HFFc6 (cell line): ENCODE results near the gene STEAP4. TPM values are rescaled to one million over a fixed set of nuclear protein-coding genes. Genes with fewer than 3 reads are reported as not detected.

Experiments
- DNase-seq: peaks from one replicate; pipeline ENCODE4 v3.0.0-alpha.2; 2018
- H3K27ac Mint-ChIP-seq: 2 replicates; pipeline ENCODE4 v1.8.0; 2020; ENCODE audit warnings: mild to moderate bottlenecking, mixed read lengths
- H3K27me3 Mint-ChIP-seq: 2 replicates; pipeline ENCODE4 v1.8.0; 2021; ENCODE audit warnings: mild to moderate bottlenecking, moderate library complexity, mixed read lengths; ENCODE audit not compliant: insufficient read depth
- H3K36me3 Mint-ChIP-seq: 2 replicates; pipeline ENCODE4 v1.8.0; 2021; ENCODE audit warnings: low read depth, mixed read lengths
- H3K4me1 Mint-ChIP-seq: 2 replicates; pipeline ENCODE4 v1.8.0; 2020; ENCODE audit warnings: low read depth, mixed read lengths
- H3K4me3 Mint-ChIP-seq: 2 replicates; pipeline ENCODE4 v1.8.0; 2020; ENCODE audit warnings: mild to moderate bottlenecking, moderate library complexity, mixed read lengths
- H3K9me3 Mint-ChIP-seq: 2 replicates; pipeline ENCODE4 v1.8.0; 2020; ENCODE audit warnings: mild to moderate bottlenecking, mixed read lengths
- long read RNA-seq: library from polyadenylated mRNA; unstranded; transcript quantifications from one replicate; pipeline ENCODE4 v2.0.0, GENCODE V29; 2019
- total RNA-seq, 6 experiments: library from RNA; stranded (reverse); fragmentation: NEBNext Ultra II Directional; extraction: Animal tissue kit (Norgen Biotek cat#: 25700); gene quantifications; 2 replicates in 1 of 6; 3 replicates in 5 of 6; pipeline ENCODE4 v1.2.3, GENCODE V29; 2021
- TF ChIP-seq, protein P1 (sequence below): fragments of 200-600 bp; sonication (generic); IDR thresholded peaks from 2 replicates; pipeline ENCODE4 v1.5.0; 2021; ENCODE audit warnings: antibody characterized with exemption, mild to moderate bottlenecking

STEAP4 gene
- not detected for total RNA-seq
- long read RNA-seq, result 0 reads

DNA sequence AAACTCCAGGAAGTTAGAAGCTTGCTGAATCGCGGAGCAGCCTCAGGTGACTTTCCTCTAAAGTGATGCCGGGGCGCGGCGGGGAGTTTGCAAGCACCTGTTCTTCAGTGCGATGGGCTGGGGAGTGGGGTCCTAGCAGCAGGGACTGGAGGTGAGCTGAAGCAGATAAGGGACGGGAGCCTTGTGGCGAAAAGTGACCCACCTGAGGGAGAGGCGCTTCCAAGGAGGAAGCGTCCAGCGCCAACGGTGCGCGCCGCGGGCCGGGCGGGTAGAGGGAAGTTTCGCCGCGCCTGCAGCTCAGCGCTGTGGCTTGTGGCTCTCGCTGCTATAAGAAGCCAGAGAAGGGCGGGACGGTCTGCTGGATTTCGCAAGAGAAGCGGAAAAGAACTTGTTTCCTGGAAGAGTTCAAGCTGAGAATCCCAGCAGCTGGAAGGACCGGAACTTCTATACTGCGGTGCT, at the start of gene STEAP4:
Gene STEAP4, minus strand, starts transcription at position 305 of the 459 bp plus-strand sequence. CDS start 22,625 bp downstream, outside the sequence.
- Mint-ChIP-seq H3K36me3 (no peaks in the 10 kb centered on the region), H3K4me3 (no peak within 1 kb of the TSS)

DNA sequence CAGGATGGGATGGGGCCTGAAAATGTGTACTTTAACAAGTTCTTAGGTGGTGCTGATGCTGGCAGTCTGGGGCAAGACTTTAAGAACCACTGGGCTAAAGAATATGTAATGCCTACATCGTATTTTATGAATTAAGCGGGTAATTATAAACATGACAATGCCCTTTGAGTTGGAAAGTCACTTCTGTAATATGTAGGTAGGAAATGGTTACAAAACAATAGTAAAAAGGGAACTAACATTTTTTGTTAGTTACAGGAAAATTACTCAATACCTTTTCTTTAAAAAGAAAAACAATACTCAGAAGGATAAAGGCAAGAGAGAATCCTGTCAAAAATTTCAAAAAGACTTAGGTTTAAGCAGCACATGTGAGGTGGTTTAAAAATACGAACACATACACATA, 48.3 kb upstream of the STEAP4 start:
- Mint-ChIP-seq H3K9me3 (peaks cover 6% of the 10 kb centered on the region; the same call in 1 of the 2 replicates), H3K36me3 (no peaks in the 10 kb centered on the region), H3K4me3 (no peak overlapping the region), H3K4me1 (no peaks in the 10 kb centered on the region), H3K27me3 (no peaks in the 10 kb centered on the region), H3K27ac (no peak overlapping the region)
- TF ChIP-seq, protein P1, sequence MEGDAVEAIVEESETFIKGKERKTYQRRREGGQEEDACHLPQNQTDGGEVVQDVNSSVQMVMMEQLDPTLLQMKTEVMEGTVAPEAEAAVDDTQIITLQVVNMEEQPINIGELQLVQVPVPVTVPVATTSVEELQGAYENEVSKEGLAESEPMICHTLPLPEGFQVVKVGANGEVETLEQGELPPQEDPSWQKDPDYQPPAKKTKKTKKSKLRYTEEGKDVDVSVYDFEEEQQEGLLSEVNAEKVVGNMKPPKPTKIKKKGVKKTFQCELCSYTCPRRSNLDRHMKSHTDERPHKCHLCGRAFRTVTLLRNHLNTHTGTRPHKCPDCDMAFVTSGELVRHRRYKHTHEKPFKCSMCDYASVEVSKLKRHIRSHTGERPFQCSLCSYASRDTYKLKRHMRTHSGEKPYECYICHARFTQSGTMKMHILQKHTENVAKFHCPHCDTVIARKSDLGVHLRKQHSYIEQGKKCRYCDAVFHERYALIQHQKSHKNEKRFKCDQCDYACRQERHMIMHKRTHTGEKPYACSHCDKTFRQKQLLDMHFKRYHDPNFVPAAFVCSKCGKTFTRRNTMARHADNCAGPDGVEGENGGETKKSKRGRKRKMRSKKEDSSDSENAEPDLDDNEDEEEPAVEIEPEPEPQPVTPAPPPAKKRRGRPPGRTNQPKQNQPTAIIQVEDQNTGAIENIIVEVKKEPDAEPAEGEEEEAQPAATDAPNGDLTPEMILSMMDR, result no peak
- DNase-seq, result no peak

More for the DNA sequence above, at the start of gene STEAP4:
- no peaks in the 10 kb centered on the region for H3K4me1 Mint-ChIP-seq
- H3K27me3 Mint-ChIP-seq, result no peaks in the 10 kb centered on the region; the same call in 1 of the 2 replicates
- no peak within 1 kb of the TSS for H3K27ac Mint-ChIP-seq
- no peak for DNase-seq
- H3K9me3 Mint-ChIP-seq, result peaks cover 10% of the 10 kb centered on the region
- TF ChIP-seq, protein P1, result no peak

DNA sequence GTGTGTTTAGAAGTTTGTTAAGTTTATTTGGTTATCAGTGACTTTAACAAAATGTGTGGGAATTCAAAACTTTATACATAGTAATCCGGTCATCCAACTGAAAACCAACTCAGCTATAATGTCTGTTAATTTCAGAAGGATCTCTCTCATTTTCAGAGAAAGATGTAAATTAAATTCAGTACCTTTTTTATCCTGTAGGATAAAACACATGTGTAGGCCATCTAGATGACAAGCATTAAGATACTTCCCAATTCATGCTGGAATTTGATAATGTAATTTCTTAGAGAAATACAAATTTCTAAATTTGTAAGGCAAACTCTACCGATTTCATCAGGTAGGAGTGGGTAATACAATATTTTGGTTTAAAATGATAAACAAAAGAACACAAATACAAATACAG, 43.4 kb upstream of the STEAP4 start:
- Mint-ChIP-seq H3K27me3 (peaks cover 2% of the 10 kb centered on the region; the same call in 1 of the 2 replicates), H3K36me3 (no peaks in the 10 kb centered on the region), H3K4me3 (no peak overlapping the region), H3K4me1 (no peaks in the 10 kb centered on the region), H3K9me3 (peaks cover 6% of the 10 kb centered on the region), H3K27ac (no peak overlapping the region)
- TF ChIP-seq, protein P1, result no peak
- DNase-seq, result no peak

DNA sequence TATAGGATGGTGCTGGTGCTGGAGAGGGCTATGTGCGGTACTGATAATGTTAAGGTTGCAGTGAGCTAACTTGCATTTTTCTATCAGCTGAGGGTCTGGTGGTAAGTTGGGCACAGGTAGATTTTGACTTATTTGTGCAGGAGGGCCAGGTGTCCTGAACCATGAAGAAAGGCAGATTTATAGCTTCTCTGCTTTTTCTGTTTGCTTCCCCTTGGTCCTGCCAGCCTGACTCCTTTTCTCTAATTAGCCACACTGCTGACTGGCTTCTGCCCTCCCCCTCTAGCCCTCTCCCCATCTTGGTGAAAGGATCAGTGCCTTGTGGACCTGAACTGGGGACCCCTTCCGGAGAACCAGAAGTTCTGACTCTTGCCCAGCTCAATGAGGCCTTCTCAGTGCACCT, 40.8 kb upstream of the STEAP4 start:
- no peak for DNase-seq
- Mint-ChIP-seq H3K27ac (no peak overlapping the region), H3K36me3 (no peaks in the 10 kb centered on the region), H3K27me3 (peaks cover 2% of the 10 kb centered on the region; the same call in 1 of the 2 replicates), H3K9me3 (peaks cover 10% of the 10 kb centered on the region), H3K4me3 (no peak overlapping the region), H3K4me1 (no peaks in the 10 kb centered on the region)
- TF ChIP-seq, protein P1, result no peak

DNA sequence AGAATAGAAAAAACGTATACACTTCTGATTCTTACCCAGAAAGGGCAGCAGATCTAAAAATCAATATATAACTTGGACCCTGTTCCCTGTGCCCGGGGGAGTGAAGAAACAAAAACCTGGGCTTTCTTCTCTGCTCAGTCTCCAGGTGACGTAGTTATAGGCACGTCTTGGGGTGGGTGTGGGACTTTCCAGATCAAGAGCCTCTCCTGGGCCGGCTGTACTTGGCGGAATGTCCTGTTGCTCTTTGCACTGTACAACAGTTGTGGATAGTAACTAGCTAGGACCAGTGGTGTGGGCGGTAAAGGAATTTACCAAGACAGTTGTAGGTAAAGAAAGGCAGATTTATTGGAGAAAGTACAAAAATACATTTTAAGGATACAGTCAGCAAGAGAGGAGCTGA, 40.4 kb upstream of the STEAP4 start:
- H3K27ac Mint-ChIP-seq, result no peak overlapping the region
- H3K36me3 Mint-ChIP-seq, result no peaks in the 10 kb centered on the region
- H3K27me3 Mint-ChIP-seq, result peaks cover 2% of the 10 kb centered on the region; the same call in 1 of the 2 replicates
- TF ChIP-seq, protein P1, result no peak
- no peaks in the 10 kb centered on the region for H3K4me1 Mint-ChIP-seq
- H3K9me3 Mint-ChIP-seq, result peaks cover 11% of the 10 kb centered on the region
- no peak overlapping the region for H3K4me3 Mint-ChIP-seq
- no peak for DNase-seq
